ENCODE data around the gene PRKAR2A.
A peak's percentile ranks its signal among the peaks of the same experiment; 100 is the strongest.
"Not testable (repeated sequence)": the region's sequence is repeated elsewhere in the genome, so short reads cannot be mapped to it uniquely, and the experiment has no call there.

The PRKAR2A gene

GRCh38 chr3:48835650-48836366 lies 11.9 kb downstream of the PRKAR2A start:
- DNase-seq, result no peak

GRCh38 chr3:48832684-48833083 lies 15.0 kb downstream of the PRKAR2A start:
- DNase-seq, result no peak

GRCh38 chr3:48830715-48831114 lies 17.0 kb downstream of the PRKAR2A start:
- no peak for DNase-seq

GRCh38 chr3:48829525-48829924 lies 18.1 kb downstream of the PRKAR2A start:
- DNase-seq, result not testable (repeated sequence)

- DNase-seq, result not testable (repeated sequence)
Measured at GRCh38 chr3:48827874-48828273, 19.8 kb downstream of the PRKAR2A start.

- no peak for DNase-seq
Measured at GRCh38 chr3:48826451-48826850, 21.2 kb downstream of the PRKAR2A start.

GRCh38 chr3:48820612-48821324 lies 26.9 kb downstream of the PRKAR2A start:
- no peak for DNase-seq

GRCh38 chr3:48819234-48820221 lies 28.1 kb downstream of the PRKAR2A start:
- no peak for DNase-seq

- DNase-seq, result no peak
Measured at GRCh38 chr3:48811524-48811923, 36.1 kb downstream of the PRKAR2A start.

- DNase-seq, result no peak
Measured at GRCh38 chr3:48804930-48805329, 42.7 kb downstream of the PRKAR2A start.

- not testable (repeated sequence) for DNase-seq
Measured at GRCh38 chr3:48800831-48801230, 46.8 kb downstream of the PRKAR2A start.

- no peak for DNase-seq
Measured at GRCh38 chr3:48798998-48799397, 48.7 kb downstream of the PRKAR2A start.

GRCh38 chr3:48797626-48798025 lies 50.0 kb downstream of the PRKAR2A start:
- no peak for DNase-seq

- DNase-seq, result no peak
Measured at GRCh38 chr3:48795997-48796732, 51.5 kb downstream of the PRKAR2A start.

- not testable (repeated sequence) for DNase-seq
Measured at GRCh38 chr3:48793484-48793883, 54.2 kb downstream of the PRKAR2A start.

- DNase-seq, result no peak
Measured at GRCh38 chr3:48789665-48790064, 58.0 kb downstream of the PRKAR2A start.

- DNase-seq, result peak; percentile 33
Measured at GRCh38 chr3:48788544-48789162, 59.0 kb downstream of the PRKAR2A start.

- no peak for DNase-seq
Measured at GRCh38 chr3:48784426-48785120, 63.1 kb downstream of the PRKAR2A start.

GRCh38 chr3:48783304-48783703 lies 64.4 kb downstream of the PRKAR2A start:
- DNase-seq, result no peak

- DNase-seq, result no peak
Measured at GRCh38 chr3:48782046-48782445, 65.6 kb downstream of the PRKAR2A start.

- DNase-seq, result not testable (repeated sequence)
Measured at GRCh38 chr3:48778565-48778964, 69.1 kb downstream of the PRKAR2A start.

Measured in CD4-positive, alpha-beta T cell treated with Interleukin-17A for 1 hour (primary cell).